CD4-positive, alpha-beta memory T cell (primary cell): ENCODE measurements around the gene CAPSL. TPM values are rescaled to one million over a fixed set of nuclear protein-coding genes. Genes with fewer than 3 reads are reported as not detected.
A peak's percentile ranks its signal among the peaks of the same experiment; 100 is the strongest.
"Not testable (repeated sequence)": the region's sequence is repeated elsewhere in the genome, so short reads cannot be mapped to it uniquely, and the experiment has no call there.

ENCODE experiments used
- CTCF ChIA-PET: fragments of 350-600 bp; sonication (Branson Sonifier 250); formaldehyde crosslinking; loops from one replicate; lab custom pipeline; 2021; ENCODE audit warnings: inconsistent platforms; ENCODE audit not compliant: partially characterized antibody; lab: Charles Lee
- POLR2A ChIA-PET: fragments of 350-600 bp; sonication (Branson Sonifier 250); formaldehyde crosslinking; loops from one replicate; lab custom pipeline; 2021; ENCODE audit not compliant: partially characterized antibody; lab: Charles Lee
- DNase-seq, 5 donors: peaks; one replicate each; pipeline versions ENCODE4 v3.0.0 to v3.0.0-alpha.2; 2020 to 2022; ENCODE audit warnings: mixed read lengths in 1 of 5
- H3K27ac ChIP-seq: one replicate; pipeline ENCODE4 v1.7.0; 2013; ENCODE audit warnings: low read depth, low read length
- H3K27me3 ChIP-seq: 2 replicates; pipeline ENCODE4 v1.7.0; 2013; ENCODE audit warnings: mild to moderate bottlenecking, low read length, moderate library complexity; ENCODE audit not compliant: insufficient read depth
- H3K36me3 ChIP-seq: 2 replicates; pipeline ENCODE4 v1.7.0; 2013; ENCODE audit warnings: mild to moderate bottlenecking, low read length, moderate library complexity; ENCODE audit not compliant: insufficient read depth
- H3K4me1 ChIP-seq: 2 replicates; pipeline ENCODE4 v1.7.0; 2013; ENCODE audit warnings: mild to moderate bottlenecking, low read length, moderate library complexity; ENCODE audit not compliant: insufficient read depth
- H3K4me3 ChIP-seq, 2 donors: one replicate each; pipeline ENCODE4 v1.7.0; 2013; ENCODE audit warnings: low read length in 2 of 2, mild to moderate bottlenecking in 1 of 2
- H3K9me3 ChIP-seq, 2 donors: one replicate each; pipeline ENCODE4 v1.7.0; 2013; ENCODE audit warnings: low read length in 2 of 2, control low read depth in 1 of 2; ENCODE audit not compliant: control insufficient read depth in 1 of 2
- H3K27ac Mint-ChIP-seq, 7 donors: one replicate each; pipeline ENCODE4 v1.8.0; 2020 to 2021; ENCODE audit warnings: mixed read lengths in 7 of 7, mild to moderate bottlenecking in 6 of 7, inconsistent platforms in 3 of 7, moderate library complexity in 3 of 7
- H3K27me3 Mint-ChIP-seq, 2 donors: one replicate each; pipeline ENCODE4 v1.8.0; 2020 to 2021; ENCODE audit warnings: mixed read lengths in 2 of 2
- H3K36me3 Mint-ChIP-seq, 2 donors: one replicate each; pipeline ENCODE4 v1.8.0; 2020 to 2021; ENCODE audit warnings: mixed read lengths in 2 of 2, inconsistent platforms in 1 of 2, mild to moderate bottlenecking in 1 of 2
- H3K4me1 Mint-ChIP-seq, 4 donors: one replicate each; pipeline ENCODE4 v1.8.0; 2020 to 2021; ENCODE audit warnings: mixed read lengths in 4 of 4, mild to moderate bottlenecking in 1 of 4
- H3K4me3 Mint-ChIP-seq, 8 donors: one replicate each; pipeline ENCODE4 v1.8.0; 2020 to 2021; ENCODE audit warnings: mixed read lengths in 8 of 8, mild to moderate bottlenecking in 7 of 8, moderate library complexity in 6 of 8, inconsistent platforms in 3 of 8
- H3K9me3 Mint-ChIP-seq, 8 donors: one replicate each; pipeline ENCODE4 v1.8.0; 2020 to 2021; ENCODE audit warnings: mixed read lengths in 8 of 8, mild to moderate bottlenecking in 5 of 8, inconsistent platforms in 3 of 8, moderate library complexity in 1 of 8
- intact Hi-C: fragments of 100-400 bp; cut with micrococcal nuclease; formaldehyde crosslinking; loops from one replicate; pipeline ENCODE4 v1.15.1; 2023
- polyA plus RNA-seq, 2 donors: library from polyadenylated mRNA; unstranded; fragments of 300-500 nt; fragmentation: Illumina TruSeq; gene quantifications; one replicate each; pipeline ENCODE4 v1.2.3, GENCODE V29; 2021
- total RNA-seq, 2 experiments: library from RNA; stranded (reverse); gene quantifications; one replicate each; pipeline ENCODE4 v1.2.3, GENCODE V29; 2021

CAPSL gene
- total and polyA plus RNA-seq, 4 experiments from 2014 or later, result not detected

- intact Hi-C loops, result no loop called here
- H3K36me3 Mint-ChIP-seq, result no peaks in the 10 kb centered on the region
- peak overlapping the region in 7 of 8 donors; percentile 9 to 76 (median 51) for H3K4me3 Mint-ChIP-seq
- no peak overlapping the region for H3K4me3 ChIP-seq
- H3K4me1 Mint-ChIP-seq, result peaks cover 22 to 54% (median 44%) of the 10 kb centered on the region in 4 donors
- H3K27ac Mint-ChIP-seq, result peak overlapping the region; percentile 61 to 87 (median 77)
- peaks cover 42% of the 10 kb centered on the region for H3K4me1 ChIP-seq
- no peaks in the 10 kb centered on the region for H3K27me3 ChIP-seq
- no peak overlapping the region for H3K27ac ChIP-seq
- POLR2A ChIA-PET, result interaction anchor here (0.6 to 3.4 kb wide), 6 partner anchors 15 to 88 kb away, joined by 3 to 50 read pairs (median 5); partner anchors contain the start of gene IL7R
- DNase-seq, result no peak
- peaks cover 0 to 9% (median under 1%) of the 10 kb centered on the region in 8 donors for H3K9me3 Mint-ChIP-seq
- CTCF ChIA-PET, result interaction anchor here (1.2 to 1.5 kb wide), 3 partner anchors 8 to 25 kb away, joined by 3 to 4 read pairs (median 3); no protein-coding TSS in a partner anchor
- H3K36me3 ChIP-seq, result no peaks in the 10 kb centered on the region
- H3K27me3 Mint-ChIP-seq, result no peaks in the 10 kb centered on the region
- H3K9me3 ChIP-seq, result no peaks in the 10 kb centered on the region
These were observed 38.6 kb downstream of the CAPSL start for GRCh38 chr5:35899800-35900199.

GRCh38 chr5:35898952-35899660 is 39.3 kb downstream of the CAPSL start:
- H3K27ac Mint-ChIP-seq, result peak overlapping the region in 6 of 7 donors; percentile 68 to 87 (median 79)
- intact Hi-C loops, result no loop called here

GRCh38 chr5:35894131-35894530 is 44.3 kb downstream of the CAPSL start:
- no peaks in the 10 kb centered on the region for H3K36me3 ChIP-seq
- no peaks in the 10 kb centered on the region for H3K27me3 ChIP-seq
- peaks cover under 1 to 4% (median 3%) of the 10 kb centered on the region in 4 donors for H3K4me1 Mint-ChIP-seq
- CTCF ChIA-PET, result interaction anchor here (1.1 to 1.7 kb wide), 4 partner anchors 22 to 243 kb away, joined by 3 to 6 read pairs (median 4); no protein-coding TSS in a partner anchor
- H3K36me3 Mint-ChIP-seq, result no peaks in the 10 kb centered on the region
- H3K4me3 ChIP-seq, result no peak overlapping the region
- POLR2A ChIA-PET, result interaction anchor here (0.8 to 2.4 kb wide), 3 partner anchors 9 to 23 kb away, joined by 3 to 15 read pairs (median 6); no protein-coding TSS in a partner anchor
- H3K27me3 Mint-ChIP-seq, result no peaks in the 10 kb centered on the region
- intact Hi-C loops, result no loop called here
- H3K9me3 Mint-ChIP-seq, result peaks cover 0 to 2% (median 0%) of the 10 kb centered on the region in 8 donors
- no peak overlapping the region for H3K27ac ChIP-seq
- H3K9me3 ChIP-seq, result no peaks in the 10 kb centered on the region
- no peak for DNase-seq
- no peak overlapping the region for H3K27ac Mint-ChIP-seq
- no peak overlapping the region for H3K4me3 Mint-ChIP-seq
- peaks cover 4% of the 10 kb centered on the region for H3K4me1 ChIP-seq

More at GRCh38 chr5:35898952-35899660, 39.3 kb downstream of the CAPSL start:
- Mint-ChIP-seq H3K9me3 (peaks cover 0 to 4% (median 0%) of the 10 kb centered on the region in 8 donors), H3K27me3 (no peaks in the 10 kb centered on the region), H3K4me1 (peaks cover 22 to 47% (median 41%) of the 10 kb centered on the region in 4 donors), H3K4me3 (peak overlapping the region in 5 of 8 donors; percentile 15 to 76 (median 46)), H3K36me3 (no peaks in the 10 kb centered on the region)
- CTCF ChIA-PET, result interaction anchor here (1.0 to 1.5 kb wide), 4 partner anchors 8 to 27 kb away, joined by 3 to 4 read pairs (median 3); no protein-coding TSS in a partner anchor
- no peaks in the 10 kb centered on the region for H3K36me3 ChIP-seq
- POLR2A ChIA-PET, result interaction anchor here (1.1 to 3.4 kb wide), 5 partner anchors 14 to 43 kb away, joined by 3 to 50 read pairs (median 5); partner anchors contain the start of gene IL7R
- no peaks in the 10 kb centered on the region for H3K27me3 ChIP-seq
- H3K4me3 ChIP-seq, result no peak overlapping the region
- DNase-seq, result no peak
- H3K9me3 ChIP-seq, result no peaks in the 10 kb centered on the region
- H3K27ac ChIP-seq, result no peak overlapping the region
- H3K4me1 ChIP-seq, result peaks cover 42% of the 10 kb centered on the region

- ChIA-PET CTCF (interaction anchor here (1.5 to 1.7 kb wide), 2 partner anchors 20 to 32 kb away, joined by 3 to 6 read pairs; no protein-coding TSS in a partner anchor), POLR2A (interaction anchor here (2.1 to 2.4 kb wide), 2 partner anchors 8 to 11 kb away, joined by 6 to 15 read pairs; no protein-coding TSS in a partner anchor)
- DNase-seq, H3K4me3 Mint-ChIP-seq, intact Hi-C loops, H3K27ac ChIP-seq, H3K36me3 Mint-ChIP-seq, H3K4me3 ChIP-seq, H3K9me3 ChIP-seq, H3K9me3 Mint-ChIP-seq, H3K27me3 Mint-ChIP-seq, H3K27me3 ChIP-seq, H3K4me1 Mint-ChIP-seq, H3K36me3 ChIP-seq, H3K4me1 ChIP-seq: not testable (repeated sequence)
- H3K27ac Mint-ChIP-seq, result peak overlapping the region in 1 of 7 donors; percentile 43
These were observed 45.6 kb downstream of the CAPSL start for GRCh38 chr5:35892799-35893198.

- POLR2A ChIA-PET, result interaction anchor here (0.6 to 1.9 kb wide), 3 partner anchors 10 to 96 kb away, joined by 3 to 16 read pairs (median 3); no protein-coding TSS in a partner anchor
- Histone ChIP-seq H3K36me3 (no peaks in the 10 kb centered on the region), H3K4me1 (no peaks in the 10 kb centered on the region), H3K27ac (no peak overlapping the region), H3K4me3 (no peak overlapping the region), H3K27me3 (no peaks in the 10 kb centered on the region), H3K9me3 (no peaks in the 10 kb centered on the region)
- no peak for DNase-seq
- H3K9me3 Mint-ChIP-seq, result peaks cover 0 to 2% (median 0%) of the 10 kb centered on the region in 8 donors
- intact Hi-C loops, result no loop called here
- no peak overlapping the region for H3K27ac Mint-ChIP-seq
- CTCF ChIA-PET, result no interaction called here
- H3K4me3 Mint-ChIP-seq, result no peak overlapping the region
- no peaks in the 10 kb centered on the region for H3K27me3 Mint-ChIP-seq
- H3K36me3 Mint-ChIP-seq, result no peaks in the 10 kb centered on the region
- no peaks in the 10 kb centered on the region for H3K4me1 Mint-ChIP-seq
These were observed 48.1 kb downstream of the CAPSL start for GRCh38 chr5:35890021-35891020.

GRCh38 chr5:35887321-35888100 is 50.9 kb downstream of the CAPSL start:
- intact Hi-C loops, result no loop called here
- ChIA-PET POLR2A (interaction anchor here (0.9 kb wide), 1 partner anchor 14 kb away, joined by 3 read pairs; no protein-coding TSS in a partner anchor), CTCF (interaction anchor here (1.0 kb wide), 1 partner anchor 38 kb away, joined by 4 read pairs; no protein-coding TSS in a partner anchor)
- Histone ChIP-seq H3K4me3 (no peak overlapping the region), H3K27ac (no peak overlapping the region), H3K36me3 (no peaks in the 10 kb centered on the region), H3K27me3 (no peaks in the 10 kb centered on the region), H3K4me1 (peaks cover 24% of the 10 kb centered on the region), H3K9me3 (no peaks in the 10 kb centered on the region)
- Mint-ChIP-seq H3K4me1 (peaks cover 17 to 24% (median 21%) of the 10 kb centered on the region in 4 donors), H3K4me3 (no peak overlapping the region), H3K27ac (no peak overlapping the region), H3K9me3 (peaks cover 0 to 13% (median under 1%) of the 10 kb centered on the region in 8 donors), H3K36me3 (peaks cover 0 to 4% of the 10 kb centered on the region in 2 donors), H3K27me3 (no peaks in the 10 kb centered on the region)
- DNase-seq, result no peak
